GM10847 (cell line): Measurements from ENCODE around the gene TXNL1.

Source experiments
- POLR2A ChIP-seq: IDR thresholded peaks from 2 replicates; pipeline ENCODE4 v1.6.1; 2011; ENCODE audit not compliant: insufficient read length; ENCODE audit errors: extremely low read depth

TXNL1 gene

GRCh38 chr18:56606618-56607017, 31.8 kb downstream of the TXNL1 start:
- TF ChIP-seq POLR2A, result no peak

- TF ChIP-seq POLR2A, result no peak
Observed at GRCh38 chr18:56598422-56598821, 40.0 kb downstream of the TXNL1 start.

- TF ChIP-seq POLR2A, result no peak
Observed at GRCh38 chr18:56593906-56594305, 44.5 kb downstream of the TXNL1 start.

DNA sequence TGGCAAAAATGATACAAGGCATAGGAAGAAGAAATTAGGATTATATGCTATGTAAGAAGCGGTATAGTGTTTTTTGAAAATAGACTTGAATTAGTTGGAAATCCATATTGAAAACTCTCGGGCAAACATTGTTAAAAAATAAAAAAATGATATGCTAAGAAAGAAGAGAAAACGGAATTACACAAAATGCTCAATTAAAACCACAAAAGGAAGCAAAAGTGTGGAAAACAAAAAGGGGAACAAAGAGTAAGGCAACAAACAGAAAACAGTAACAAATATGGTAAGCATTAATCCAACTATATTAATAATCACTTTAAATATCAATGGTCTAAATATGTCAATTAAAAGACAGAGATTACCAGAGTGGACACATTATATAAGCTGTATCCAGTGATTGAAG, 58.4 kb downstream of the TXNL1 start:
- no peak for TF ChIP-seq POLR2A

DNA sequence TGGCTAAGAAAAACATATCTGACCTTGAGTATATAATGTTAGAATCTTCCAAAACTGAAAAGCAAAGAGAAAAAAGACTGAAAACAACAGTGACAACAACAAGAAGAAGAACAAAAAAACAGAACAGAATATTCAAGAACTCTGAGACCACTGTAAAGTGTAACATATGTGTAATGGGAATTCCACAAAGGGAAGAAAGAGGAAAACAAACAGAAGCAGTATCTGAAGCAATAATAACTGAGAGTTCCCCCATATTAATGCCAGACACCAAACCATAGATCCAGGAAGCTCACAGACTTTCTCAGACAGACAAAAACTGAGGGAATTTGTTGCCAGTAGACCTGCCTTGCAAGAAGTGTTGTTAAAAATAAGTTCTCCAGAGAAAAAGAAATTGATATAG, 58.9 kb downstream of the TXNL1 start:
- no peak for TF ChIP-seq POLR2A

GRCh38 chr18:56576826-56577573, 61.4 kb downstream of the TXNL1 start:
- TF ChIP-seq POLR2A, result no peak

DNA sequence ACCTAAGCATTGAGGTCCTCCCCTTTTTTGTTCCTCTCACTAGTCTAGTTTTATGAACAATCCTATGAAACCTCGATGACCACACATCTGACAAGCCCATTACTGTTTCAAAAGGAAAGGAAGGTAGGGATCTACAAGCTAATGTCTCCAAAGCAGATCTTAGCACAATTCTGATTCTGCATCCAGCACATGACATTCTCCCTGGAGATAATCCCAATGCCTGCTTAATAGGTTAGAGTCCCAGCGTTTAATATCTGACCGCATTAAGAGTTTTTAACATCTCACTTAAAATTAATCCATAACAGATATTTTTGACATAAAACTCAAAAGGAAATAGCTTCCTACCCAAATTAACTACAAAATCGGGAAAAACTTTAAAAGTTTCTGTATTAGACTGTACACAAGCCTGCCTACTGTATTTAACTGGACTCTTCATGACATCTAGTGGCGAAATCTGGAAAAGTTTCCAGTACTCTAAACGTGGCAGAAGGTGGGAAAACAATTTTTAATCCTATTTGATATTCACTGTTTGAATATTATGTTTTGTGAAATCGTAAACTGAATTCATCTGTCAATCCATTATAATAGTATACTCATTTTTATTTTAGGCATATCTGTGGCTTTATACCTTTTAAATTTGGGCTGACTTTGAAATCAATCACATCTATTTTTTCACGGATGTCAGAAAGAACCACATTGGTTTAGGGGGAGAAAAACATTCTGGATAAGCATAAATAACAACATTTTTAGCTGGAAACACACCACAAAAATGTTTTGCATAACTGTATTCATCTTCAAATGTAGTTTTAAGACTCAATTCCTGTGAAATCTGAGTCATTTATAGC, 62.4 kb downstream of the TXNL1 start:
- no peak for TF ChIP-seq POLR2A

DNA sequence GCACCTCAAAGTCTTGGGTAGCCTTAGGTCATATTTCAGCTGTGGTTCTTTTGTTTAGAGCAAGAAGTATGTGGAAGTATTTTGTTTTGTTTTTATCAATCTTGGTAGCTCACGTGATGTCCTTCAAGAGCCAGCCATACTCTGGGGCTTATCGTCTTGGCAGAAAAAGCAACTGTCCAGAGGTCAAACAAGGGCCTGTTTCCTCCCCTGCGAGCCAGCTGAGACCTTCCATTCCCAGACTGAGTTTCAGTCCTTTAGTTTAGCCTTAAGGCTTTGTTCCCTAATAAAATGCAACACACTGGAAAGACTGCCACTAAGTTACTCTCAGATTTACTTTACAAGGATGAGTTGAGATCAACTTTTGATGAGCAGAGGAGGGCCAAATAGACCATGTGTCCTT, 63.5 kb downstream of the TXNL1 start:
- no peak for TF ChIP-seq POLR2A

GRCh38 chr18:56570978-56571377, 67.4 kb downstream of the TXNL1 start:
- TF ChIP-seq POLR2A, result no peak

DNA sequence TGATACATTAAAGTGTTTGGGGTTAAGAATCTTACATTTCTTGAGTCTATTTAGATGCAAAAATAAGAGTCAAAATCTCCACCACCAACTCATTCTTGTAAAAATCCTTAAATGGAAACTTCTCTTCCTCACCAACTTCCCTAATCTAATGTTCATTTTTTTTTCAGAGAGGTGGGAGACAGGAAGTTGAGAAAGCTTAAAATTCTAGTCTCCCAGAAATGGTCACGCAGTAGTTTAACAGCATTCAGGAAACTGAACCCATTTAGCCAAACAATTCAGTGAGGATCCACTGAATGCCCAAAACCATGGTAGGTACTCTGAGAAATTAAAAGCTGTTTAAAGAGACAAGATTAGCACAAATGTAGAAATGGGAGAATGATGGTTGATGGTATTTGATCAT, 69.0 kb downstream of the TXNL1 start:
- TF ChIP-seq POLR2A, result no peak

GRCh38 chr18:56568986-56569385, 69.4 kb downstream of the TXNL1 start:
- no peak for TF ChIP-seq POLR2A

DNA sequence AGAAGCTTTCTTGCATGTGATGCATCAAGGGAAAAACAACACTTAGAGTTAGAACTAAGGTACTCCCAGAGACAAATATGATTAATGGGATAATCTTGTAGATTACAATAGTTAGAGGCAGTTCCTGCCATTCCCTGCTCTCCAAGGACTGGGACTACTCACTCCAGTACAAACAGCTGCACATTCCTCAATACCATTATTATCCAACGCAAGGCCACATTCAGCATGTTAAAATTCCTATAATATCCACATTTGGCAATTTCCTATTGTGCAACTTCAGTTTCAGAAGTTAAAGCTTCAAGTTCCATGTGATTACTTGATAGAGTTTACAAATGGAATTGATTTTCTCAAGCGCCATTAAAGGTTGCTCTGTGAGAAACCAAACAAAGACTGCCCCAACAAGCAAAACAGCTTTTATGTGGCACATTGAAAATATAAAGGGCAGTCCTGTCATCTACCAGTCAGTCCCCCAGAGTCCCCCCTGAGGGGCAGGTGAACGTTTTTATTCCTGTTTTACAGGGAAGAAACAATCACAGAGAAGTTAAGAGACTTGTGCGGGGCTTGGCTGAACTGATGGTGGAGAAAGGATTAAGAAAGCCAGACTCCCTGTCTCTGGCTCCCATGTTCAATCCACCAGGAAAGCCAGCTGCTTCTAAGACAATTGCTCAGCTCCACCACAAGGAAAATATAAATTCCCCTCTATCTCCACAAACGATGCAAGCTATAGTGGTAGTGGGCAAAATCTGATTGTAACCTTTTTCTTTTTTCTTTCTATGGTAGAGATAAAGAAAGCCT, 72.6 kb downstream of the TXNL1 start:
- TF ChIP-seq POLR2A, result no peak

DNA sequence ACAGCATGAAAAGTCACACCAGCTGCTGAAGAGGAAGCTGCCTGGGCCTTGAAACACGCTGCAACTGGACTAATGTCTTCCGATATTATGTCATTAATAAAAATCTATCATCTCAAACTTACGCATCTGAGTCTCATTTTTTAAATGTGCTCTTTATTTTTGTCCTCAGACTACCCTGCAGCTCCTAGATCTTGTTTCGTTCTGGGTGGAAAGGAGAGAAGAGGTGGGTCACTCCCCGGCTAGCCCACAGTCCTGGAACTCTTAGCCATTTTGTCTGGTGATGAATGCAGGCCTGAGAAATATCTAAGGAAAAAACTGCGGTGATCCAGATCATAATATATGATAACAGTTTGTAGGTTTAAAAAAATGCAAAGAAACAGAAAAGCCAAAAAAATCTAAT, 73.3 kb downstream of the TXNL1 start:
- no peak for TF ChIP-seq POLR2A

GRCh38 chr18:56563568-56563967, 74.8 kb downstream of the TXNL1 start:
- no peak for TF ChIP-seq POLR2A

- TF ChIP-seq POLR2A, result no peak
Observed at GRCh38 chr18:56562479-56562878, 75.9 kb downstream of the TXNL1 start.

DNA sequence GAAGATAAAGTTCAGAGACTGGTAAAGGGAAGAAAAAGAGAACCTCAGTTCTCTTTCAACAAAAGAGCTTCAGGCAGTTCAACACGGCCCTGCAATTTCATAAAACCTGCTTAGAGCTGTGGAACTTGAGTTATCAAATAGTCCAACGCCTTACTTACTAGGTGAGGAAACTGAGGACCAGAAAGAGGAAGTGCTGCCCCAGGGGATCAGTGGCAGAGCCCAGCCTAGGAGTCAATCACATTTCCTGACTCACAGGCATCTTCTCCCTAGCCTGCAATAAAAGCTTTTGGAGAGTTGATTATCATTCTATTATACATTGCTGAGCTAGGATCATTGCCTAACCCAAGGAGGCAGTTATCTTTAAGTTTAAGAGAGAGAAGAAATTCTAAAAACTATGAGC, 77.4 kb downstream of the TXNL1 start:
- no peak for TF ChIP-seq POLR2A
